Measurements from ENCODE around the gene LSM7.

GRCh38 chr19:2282862-2283237 lies 45.5 kb downstream of the LSM7 start:
- TF ChIP-seq CTCF (IDR thresholded peaks at IDR 0.05) (no peak), EZH2 (IDR thresholded peaks at IDR 0.05) (no peak)
